HG03175 (cell line): ENCODE data around the gene COL9A2.

Experiments
- ATAC-seq: cut with Tn5 transposase; IDR thresholded peaks from one replicate; pipeline ENCODE4 v1.9.1; 2021; ENCODE audit warnings: mild to moderate bottlenecking, moderate library complexity; ENCODE audit not compliant: unreplicated experiment

Gene COL9A2

DNA sequence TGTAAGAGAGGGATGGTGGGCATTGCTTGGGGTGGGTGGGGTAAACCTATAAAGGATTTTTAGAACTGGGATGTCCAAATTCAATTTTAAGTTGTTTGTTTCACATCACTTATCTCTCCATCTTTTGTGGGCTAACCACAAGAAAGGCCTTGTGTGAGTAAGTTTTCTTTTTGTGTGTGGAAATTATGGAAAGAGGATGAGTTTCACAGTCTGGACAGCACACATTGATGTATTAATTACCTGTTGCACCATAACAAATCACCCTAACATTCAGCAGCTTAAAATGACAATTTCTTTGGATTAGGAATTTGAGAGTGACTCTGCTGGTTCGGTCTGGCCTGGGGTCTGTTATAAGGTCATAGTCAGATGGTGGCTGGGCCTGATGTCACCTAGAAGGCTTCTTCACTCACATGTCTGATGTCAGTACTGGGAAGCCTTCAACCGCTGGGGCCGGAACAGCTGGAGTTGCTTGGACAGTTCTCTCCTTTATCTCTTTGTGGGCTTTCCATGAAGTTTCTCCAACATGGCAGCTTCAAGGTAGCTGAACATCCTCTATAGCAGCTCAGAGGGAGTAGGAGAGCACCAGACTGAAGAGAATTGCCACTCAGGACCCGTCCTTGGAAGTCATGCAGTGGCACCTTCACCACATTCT, 2.0 kb upstream of the COL9A2 start:
- ATAC-seq: no peak

GRCh38 chr1:40318476-40318875, 1.4 kb upstream of the COL9A2 start:
- no peak for ATAC-seq

DNA sequence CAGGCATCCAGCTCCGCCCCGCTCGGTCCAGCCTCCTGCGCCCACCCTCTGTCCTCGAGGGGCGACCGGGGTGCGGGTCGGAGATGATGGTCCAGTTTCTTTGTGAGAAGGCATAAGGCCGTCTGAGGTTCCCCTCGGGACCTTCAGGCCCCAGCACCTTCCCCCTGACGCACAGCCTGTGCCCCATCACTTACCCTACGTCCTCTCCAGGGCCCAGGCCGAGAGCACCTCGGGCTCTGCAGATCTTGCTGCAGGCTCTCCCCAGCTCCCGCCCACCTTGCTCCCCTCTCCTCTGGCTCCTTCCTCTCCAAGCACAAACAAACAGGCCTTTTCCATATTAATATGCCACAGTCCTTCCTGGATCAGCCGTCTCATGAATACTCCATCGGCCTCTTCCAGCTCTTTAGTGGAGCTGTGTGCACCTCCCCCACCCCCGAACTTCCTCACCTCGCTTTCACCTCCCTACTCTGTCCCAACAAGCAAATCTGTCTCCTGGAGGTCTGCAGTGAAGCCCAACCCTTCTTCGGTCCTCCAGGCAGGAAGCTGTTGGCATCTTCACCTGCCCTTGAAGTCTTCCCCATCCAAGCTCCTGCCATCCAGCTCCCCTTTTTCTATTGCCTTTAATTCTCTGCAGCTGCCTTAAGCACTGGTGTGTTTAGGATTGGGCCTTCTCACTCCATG, 448 bp upstream of the COL9A2 start:
- ATAC-seq: no peak

- ATAC-seq: no peak
These were observed 1.1 kb downstream of the COL9A2 start for GRCh38 chr1:40315795-40316594.

DNA sequence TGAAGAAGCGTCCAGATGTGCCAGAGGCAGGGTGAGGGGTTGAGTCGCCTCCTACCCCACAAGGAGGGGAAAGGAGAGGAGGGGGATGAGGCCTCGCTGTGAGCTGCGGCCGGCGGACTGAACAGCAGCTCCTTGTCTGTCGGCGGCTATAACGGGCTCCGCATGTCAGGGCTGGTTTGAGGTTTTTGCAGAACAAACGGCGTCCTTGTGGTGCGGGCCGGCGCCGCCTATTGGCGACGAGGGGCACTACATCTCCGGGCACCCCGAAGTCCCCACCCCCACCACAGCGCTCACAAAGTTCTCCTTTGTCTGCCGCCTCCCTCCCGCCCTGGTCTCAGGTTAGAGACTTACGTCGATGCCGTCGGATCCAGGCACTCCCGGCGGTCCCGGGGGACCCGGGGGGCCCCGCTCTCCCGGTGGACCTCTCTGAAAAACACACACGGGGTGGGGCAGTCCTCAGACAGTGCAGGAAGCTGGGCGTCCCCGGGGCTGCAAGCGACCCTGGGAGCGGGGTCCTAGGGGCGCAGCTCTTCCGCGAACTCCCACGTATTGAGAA, 1.8 kb downstream of the COL9A2 start:
- ATAC-seq: peak; percentile 49

DNA sequence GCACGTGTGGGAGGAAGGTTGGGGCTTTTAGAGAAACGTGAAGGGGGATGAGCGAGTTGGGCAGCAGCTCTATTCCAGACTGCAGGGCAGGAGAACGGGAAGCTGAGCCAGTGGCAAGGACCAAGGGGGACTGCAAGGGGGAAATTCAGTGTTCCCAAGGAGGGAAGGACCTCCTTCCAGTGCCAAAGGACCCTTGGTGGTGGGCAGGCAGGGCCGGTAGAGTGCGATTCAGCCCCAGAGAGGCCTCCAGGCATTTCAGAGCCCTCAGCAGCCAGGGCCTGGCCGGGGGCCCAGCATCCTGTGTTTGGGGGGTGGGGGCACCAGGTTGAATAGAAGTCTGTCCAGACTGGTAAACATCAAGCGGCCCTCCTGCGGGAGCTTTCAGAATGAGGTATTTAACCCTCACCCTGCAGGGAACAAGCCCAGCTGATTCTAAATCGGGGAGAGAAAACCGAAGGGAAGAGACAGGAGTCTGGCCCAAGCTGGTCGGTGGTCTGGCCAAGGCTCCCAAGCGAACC, 2.3 kb downstream of the COL9A2 start:
- peak; percentile 5 for ATAC-seq

DNA sequence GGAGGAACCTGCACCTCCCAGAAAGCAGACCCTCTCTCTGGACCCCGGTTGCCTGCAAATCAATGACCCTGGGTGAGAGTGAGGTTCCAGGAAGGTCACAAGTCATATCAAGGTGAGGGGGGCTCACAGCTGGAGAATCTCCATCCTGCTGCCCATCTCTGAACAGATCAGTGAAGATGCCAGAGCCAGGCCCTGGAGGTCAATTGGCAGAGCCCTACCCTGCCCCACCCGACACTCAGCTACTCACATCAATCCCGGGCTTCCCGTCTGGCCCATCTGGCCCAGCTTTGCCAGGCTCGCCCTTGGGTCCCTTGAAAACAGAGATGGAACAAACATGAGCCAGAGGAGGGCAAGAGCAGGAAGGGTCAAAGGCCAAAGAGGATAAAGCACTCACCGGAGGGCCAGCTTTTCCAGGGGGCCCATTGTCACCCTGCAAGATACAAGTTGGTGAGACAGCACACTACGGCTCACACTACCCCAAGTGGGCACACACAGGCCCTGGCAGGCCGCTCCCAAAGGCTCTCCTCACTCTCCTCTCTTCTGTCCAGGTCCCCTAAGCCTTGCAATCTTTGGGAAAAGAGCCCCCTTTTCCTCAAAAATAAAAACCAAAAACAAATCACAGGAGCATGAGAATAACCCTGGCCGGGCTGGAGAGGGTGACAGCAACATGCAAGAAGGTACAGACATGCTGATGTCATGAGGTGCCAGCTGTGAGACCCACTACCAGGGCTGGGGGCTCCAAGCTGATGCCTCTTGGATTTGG, 2.9 kb downstream of the COL9A2 start:
- ATAC-seq: no peak

DNA sequence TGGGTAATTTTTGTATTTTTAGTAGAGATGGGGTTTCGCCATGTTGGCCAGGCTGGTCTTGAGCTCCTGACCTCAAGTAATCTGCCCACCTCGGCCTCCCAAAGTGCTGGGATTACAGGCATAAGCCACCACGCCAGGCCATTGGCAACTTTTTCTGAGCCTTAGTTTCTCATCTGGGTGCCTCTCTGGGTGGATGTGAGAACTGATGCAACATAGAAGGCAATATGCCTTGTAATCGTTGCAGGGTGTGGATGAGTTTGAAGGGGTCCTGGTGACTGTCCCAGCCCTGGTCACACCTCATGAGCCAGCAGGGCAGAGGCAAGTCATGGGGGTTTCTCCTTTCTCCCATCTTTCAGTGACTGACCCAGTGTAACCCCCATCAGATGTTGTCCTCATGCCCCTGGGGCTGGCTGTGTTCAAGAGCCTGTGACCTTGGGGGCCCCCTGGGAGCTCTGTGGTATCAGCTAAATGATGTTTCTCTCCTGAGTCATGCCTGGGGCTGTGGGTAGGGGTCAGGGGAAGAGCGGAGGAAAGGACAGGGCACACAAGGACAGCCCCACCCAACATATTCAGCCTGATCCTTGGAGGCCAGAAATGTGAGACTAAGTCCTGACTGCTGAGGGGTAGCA, 3.6 kb downstream of the COL9A2 start:
- ATAC-seq: no peak

GRCh38 chr1:40312238-40313205, 4.6 kb downstream of the COL9A2 start:
- ATAC-seq: peak; percentile 44

DNA sequence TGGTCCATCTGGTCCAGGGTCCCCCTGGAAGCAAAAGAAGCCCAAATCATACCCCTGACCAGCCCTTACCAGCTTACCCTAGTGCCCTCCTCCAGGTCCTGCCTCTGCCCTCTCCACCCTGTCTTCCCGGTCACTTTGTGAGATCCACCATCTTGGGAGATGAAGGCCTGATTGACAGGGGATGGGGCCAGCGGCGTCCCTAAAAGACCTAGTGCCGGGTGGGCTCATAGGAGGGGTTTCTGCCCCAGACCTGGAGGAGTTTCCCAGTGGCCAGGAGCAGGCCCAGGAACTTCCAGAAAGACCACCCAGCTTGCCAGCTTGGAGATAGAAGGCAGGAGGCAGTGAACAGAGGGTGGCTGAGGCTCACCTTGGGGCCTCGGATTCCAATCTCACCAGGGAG, 5.4 kb downstream of the COL9A2 start:
- no peak for ATAC-seq

GRCh38 chr1:40310983-40311642, 6.0 kb downstream of the COL9A2 start:
- ATAC-seq: no peak

DNA sequence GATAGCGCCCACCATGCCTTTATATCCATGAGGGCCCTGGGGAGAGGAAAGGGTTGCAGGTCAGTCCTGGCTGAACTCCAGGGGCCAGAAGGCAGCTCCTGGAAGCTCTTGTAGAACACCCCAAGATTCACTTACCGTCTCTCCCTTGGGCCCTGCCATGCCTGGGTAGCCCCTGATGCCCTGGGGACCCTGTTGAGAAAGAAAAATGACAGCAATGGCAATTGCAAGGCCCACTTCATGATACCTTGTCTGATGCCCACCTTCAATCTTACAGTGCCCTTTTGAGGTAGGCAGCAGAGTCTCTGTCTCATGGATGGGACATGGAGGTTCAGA, 7.0 kb downstream of the COL9A2 start:
- no peak for ATAC-seq

- no peak for ATAC-seq
These were observed 7.5 kb downstream of the COL9A2 start for GRCh38 chr1:40309374-40310128.

- no peak for ATAC-seq
These were observed 8.9 kb downstream of the COL9A2 start for GRCh38 chr1:40308036-40308727.

GRCh38 chr1:40307186-40307585, 9.9 kb downstream of the COL9A2 start:
- ATAC-seq: no peak

DNA sequence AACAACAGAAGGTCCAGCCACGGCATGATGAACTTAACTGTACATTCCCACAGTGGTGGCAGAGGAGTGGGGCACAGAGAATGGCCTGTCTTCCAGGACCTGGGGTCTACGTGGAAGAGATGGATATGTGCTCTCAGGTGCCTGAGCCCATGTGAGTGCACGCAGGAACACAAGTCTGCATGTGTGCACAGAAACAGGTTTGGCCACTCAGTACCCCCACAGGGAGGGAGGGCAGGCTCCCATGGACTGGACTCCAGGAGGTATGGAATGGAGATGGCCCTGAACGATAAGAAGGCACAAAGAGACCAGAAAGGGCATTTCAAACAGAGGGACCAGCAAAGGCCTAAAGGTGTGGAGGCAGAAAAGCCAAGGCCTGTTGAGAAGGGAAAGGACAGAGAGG, 10.8 kb downstream of the COL9A2 start:
- no peak for ATAC-seq

DNA sequence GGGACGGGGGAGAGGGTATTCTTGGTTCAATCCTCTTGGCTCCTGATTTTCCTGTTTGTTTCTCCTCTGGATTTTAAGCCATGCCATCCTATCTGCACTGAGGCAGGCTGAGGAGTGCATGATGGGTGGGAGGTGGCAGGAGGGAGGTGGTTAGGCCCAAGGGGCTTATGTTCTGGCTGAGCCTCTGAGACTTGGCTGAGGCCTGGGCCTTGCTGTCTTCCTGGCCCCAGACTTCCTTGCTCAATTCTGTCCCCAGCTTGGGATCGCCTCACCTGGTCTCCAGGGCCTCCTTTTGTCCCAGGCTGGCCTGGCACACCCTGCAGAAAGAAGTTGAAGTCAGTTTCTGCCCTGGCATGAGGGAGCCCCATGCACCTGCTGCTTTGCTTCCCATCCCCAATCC, 11.2 kb downstream of the COL9A2 start:
- ATAC-seq: no peak
